NB4 (cell line): Measurements from ENCODE around the gene SLC19A1.

Experiments used
- TF ChIP-seq, protein P1 (sequence below): IDR thresholded peaks from one replicate; pipeline ENCODE4 v1.5.1; 2012; ENCODE audit warnings: low read depth, low read length
- TF ChIP-seq, protein P2 (sequence below): IDR thresholded peaks from 2 replicates; pipeline ENCODE4 v1.6.1; 2011; ENCODE audit warnings: low read depth, low read length

DNA sequence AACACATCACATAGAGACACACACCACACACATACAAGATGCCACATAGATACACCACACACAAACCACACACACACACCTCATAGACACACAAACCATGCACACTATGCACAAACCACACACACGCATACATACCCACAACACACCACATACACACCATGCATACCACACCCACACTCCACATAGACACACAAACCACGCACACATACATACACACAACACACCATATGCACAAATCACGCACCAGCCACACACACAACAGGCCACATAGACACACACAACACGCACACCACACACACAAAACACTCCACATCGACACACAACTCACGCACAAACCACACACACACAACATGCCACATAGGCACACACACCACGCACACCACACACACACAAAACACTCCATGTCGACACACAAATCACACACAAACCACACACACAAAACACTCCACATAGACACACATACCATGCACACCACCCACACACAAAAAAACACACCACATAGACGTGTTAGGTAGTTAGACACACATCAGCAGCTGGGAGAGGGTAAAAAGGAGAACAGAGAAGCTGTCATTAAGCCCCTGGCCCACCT, 49.5 kb upstream of the SLC19A1 start:
- TF ChIP-seq, protein P1, sequence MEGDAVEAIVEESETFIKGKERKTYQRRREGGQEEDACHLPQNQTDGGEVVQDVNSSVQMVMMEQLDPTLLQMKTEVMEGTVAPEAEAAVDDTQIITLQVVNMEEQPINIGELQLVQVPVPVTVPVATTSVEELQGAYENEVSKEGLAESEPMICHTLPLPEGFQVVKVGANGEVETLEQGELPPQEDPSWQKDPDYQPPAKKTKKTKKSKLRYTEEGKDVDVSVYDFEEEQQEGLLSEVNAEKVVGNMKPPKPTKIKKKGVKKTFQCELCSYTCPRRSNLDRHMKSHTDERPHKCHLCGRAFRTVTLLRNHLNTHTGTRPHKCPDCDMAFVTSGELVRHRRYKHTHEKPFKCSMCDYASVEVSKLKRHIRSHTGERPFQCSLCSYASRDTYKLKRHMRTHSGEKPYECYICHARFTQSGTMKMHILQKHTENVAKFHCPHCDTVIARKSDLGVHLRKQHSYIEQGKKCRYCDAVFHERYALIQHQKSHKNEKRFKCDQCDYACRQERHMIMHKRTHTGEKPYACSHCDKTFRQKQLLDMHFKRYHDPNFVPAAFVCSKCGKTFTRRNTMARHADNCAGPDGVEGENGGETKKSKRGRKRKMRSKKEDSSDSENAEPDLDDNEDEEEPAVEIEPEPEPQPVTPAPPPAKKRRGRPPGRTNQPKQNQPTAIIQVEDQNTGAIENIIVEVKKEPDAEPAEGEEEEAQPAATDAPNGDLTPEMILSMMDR = no peak
- TF ChIP-seq, protein P2, sequence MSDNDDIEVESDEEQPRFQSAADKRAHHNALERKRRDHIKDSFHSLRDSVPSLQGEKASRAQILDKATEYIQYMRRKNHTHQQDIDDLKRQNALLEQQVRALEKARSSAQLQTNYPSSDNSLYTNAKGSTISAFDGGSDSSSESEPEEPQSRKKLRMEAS = no peak
